DND-41 (cell line): ENCODE measurements around the gene AGAP1.

Source experiments
- ATAC-seq: fragments of 200-7000 bp; cut with Tn5 transposase; 3 replicates; pipeline ENCODE4 v1.9.1; 2021; ENCODE audit warnings: low read depth; ENCODE audit not compliant: insufficient read depth
- DNase-seq: peaks from one replicate; pipeline ENCODE4 v3.0.0-alpha.2; 2020
- H2AFZ ChIP-seq: 2 replicates; pipeline ENCODE4 v1.6.0; 2012; ENCODE audit warnings: low read depth, low read length
- H3K27ac ChIP-seq: 2 replicates; pipeline ENCODE4 v1.5.1; 2012; ENCODE audit warnings: low read length, inconsistent platforms
- H3K27me3 ChIP-seq: fragments of 200-600 bp; sonication (generic); 2 replicates; pipeline ENCODE4 v1.6.0; 2012; ENCODE audit warnings: low read length, mild to moderate bottlenecking, inconsistent platforms; ENCODE audit not compliant: insufficient read depth, poor library complexity
- H3K36me3 ChIP-seq: 2 replicates; pipeline ENCODE4 v1.5.1; 2012; ENCODE audit warnings: low read length, inconsistent platforms; ENCODE audit not compliant: insufficient read depth
- H3K4me1 ChIP-seq: 2 replicates; pipeline ENCODE4 v1.5.1; 2012; ENCODE audit warnings: mild to moderate bottlenecking, low read length; ENCODE audit not compliant: insufficient read depth
- H3K4me2 ChIP-seq: 2 replicates; pipeline ENCODE4 v1.6.0; 2012; ENCODE audit warnings: mild to moderate bottlenecking, moderate library complexity, low read length, inconsistent platforms; ENCODE audit not compliant: insufficient read depth
- H3K4me3 ChIP-seq, 2 experiments: fragments of 200-600 bp in 1 of 2; shearing (Covaris generic) in 1 of 2; 2 replicates each; pipeline ENCODE4 v1.5.1; 2012 to 2016; ENCODE audit warnings: inconsistent platforms in 2 of 2, low read length in 2 of 2, mild to moderate bottlenecking in 2 of 2, low read depth in 1 of 2, moderate library complexity in 1 of 2
- H3K79me2 ChIP-seq: 2 replicates; pipeline ENCODE4 v1.6.0; 2012; ENCODE audit warnings: low read length, inconsistent platforms; ENCODE audit not compliant: insufficient read depth
- H3K9ac ChIP-seq: 2 replicates; pipeline ENCODE4 v1.6.0; 2012; ENCODE audit warnings: low read depth, mild to moderate bottlenecking, inconsistent platforms, low read length, moderate library complexity
- H3K9me3 ChIP-seq: 2 replicates; pipeline ENCODE4 v1.5.1; 2012; ENCODE audit warnings: low read length, moderate library complexity, mild to moderate bottlenecking, inconsistent platforms; ENCODE audit not compliant: insufficient read depth, severe bottlenecking
- H4K20me1 ChIP-seq: 2 replicates; pipeline ENCODE4 v1.6.0; 2012; ENCODE audit warnings: low read length; ENCODE audit not compliant: insufficient read depth
- EZH2 ChIP-seq: IDR thresholded peaks from 3 replicates; pipeline ENCODE4 v1.6.1; 2012; ENCODE audit warnings: borderline replicate concordance, low read depth, mild to moderate bottlenecking, moderate library complexity, low read length, inconsistent platforms; ENCODE audit not compliant: severe bottlenecking
- TF ChIP-seq, protein P1 (sequence below): IDR thresholded peaks from 2 replicates; pipeline ENCODE4 v1.5.1; 2012; ENCODE audit warnings: borderline replicate concordance, low read length, moderate library complexity, mild to moderate bottlenecking; ENCODE audit not compliant: poor library complexity, severe bottlenecking; ENCODE audit errors: extremely low read depth

Gene AGAP1

DNA sequence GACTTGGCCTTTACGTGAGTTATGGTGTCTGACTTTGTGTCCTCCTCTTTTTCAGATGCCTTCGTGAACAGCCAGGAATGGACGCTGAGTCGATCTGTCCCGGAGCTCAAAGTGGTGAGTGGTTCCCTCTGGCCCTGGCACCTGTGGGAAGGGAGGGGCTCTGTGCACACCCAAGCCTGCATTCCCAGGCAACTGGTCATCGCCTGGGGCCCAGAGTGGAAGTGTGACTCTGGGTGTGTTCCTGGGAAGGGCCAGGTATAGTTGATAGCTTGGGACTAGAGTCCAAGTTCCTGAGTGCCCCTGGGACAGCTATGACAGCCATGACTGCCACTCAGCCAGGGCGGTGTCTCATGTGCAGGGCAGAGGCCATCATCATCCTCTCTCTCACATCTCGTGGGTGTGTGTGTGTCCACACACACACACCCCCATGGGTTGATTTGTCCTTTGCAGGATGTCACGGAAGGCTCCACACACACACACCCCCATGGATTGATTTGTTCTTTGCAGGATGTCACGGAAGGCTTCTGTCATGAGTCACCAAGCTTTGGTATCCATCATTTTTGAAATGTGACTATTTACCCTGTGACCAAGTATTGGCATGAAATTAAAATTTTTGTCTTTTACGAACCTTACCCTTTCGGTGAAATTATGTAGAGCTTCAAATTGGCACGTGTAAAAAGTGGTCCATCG lies 215.4 kb downstream of the AGAP1 start:
- no peak overlapping the region for H2AFZ ChIP-seq
- H3K4me2 ChIP-seq: no peak overlapping the region
- no peaks in the 10 kb centered on the region for H3K27me3 ChIP-seq
- ATAC-seq: no peak
- no peak for DNase-seq
- no peak overlapping the region for H3K4me3 ChIP-seq
- H3K27ac ChIP-seq: no peak overlapping the region
- TF ChIP-seq EZH2: no peak
- TF ChIP-seq, protein P1, sequence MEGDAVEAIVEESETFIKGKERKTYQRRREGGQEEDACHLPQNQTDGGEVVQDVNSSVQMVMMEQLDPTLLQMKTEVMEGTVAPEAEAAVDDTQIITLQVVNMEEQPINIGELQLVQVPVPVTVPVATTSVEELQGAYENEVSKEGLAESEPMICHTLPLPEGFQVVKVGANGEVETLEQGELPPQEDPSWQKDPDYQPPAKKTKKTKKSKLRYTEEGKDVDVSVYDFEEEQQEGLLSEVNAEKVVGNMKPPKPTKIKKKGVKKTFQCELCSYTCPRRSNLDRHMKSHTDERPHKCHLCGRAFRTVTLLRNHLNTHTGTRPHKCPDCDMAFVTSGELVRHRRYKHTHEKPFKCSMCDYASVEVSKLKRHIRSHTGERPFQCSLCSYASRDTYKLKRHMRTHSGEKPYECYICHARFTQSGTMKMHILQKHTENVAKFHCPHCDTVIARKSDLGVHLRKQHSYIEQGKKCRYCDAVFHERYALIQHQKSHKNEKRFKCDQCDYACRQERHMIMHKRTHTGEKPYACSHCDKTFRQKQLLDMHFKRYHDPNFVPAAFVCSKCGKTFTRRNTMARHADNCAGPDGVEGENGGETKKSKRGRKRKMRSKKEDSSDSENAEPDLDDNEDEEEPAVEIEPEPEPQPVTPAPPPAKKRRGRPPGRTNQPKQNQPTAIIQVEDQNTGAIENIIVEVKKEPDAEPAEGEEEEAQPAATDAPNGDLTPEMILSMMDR: no peak
- H3K9me3 ChIP-seq: no peaks in the 10 kb centered on the region
- peaks cover 12% of the 10 kb centered on the region; the same call in 1 of the 2 replicates for H3K36me3 ChIP-seq
- no peak overlapping the region for H3K9ac ChIP-seq
- no peaks in the 10 kb centered on the region for H3K4me1 ChIP-seq
- peaks cover 4% of the 10 kb centered on the region; the same call in 1 of the 2 replicates for H3K79me2 ChIP-seq
- peaks cover 11% of the 10 kb centered on the region; the same call in 1 of the 2 replicates for H4K20me1 ChIP-seq

DNA sequence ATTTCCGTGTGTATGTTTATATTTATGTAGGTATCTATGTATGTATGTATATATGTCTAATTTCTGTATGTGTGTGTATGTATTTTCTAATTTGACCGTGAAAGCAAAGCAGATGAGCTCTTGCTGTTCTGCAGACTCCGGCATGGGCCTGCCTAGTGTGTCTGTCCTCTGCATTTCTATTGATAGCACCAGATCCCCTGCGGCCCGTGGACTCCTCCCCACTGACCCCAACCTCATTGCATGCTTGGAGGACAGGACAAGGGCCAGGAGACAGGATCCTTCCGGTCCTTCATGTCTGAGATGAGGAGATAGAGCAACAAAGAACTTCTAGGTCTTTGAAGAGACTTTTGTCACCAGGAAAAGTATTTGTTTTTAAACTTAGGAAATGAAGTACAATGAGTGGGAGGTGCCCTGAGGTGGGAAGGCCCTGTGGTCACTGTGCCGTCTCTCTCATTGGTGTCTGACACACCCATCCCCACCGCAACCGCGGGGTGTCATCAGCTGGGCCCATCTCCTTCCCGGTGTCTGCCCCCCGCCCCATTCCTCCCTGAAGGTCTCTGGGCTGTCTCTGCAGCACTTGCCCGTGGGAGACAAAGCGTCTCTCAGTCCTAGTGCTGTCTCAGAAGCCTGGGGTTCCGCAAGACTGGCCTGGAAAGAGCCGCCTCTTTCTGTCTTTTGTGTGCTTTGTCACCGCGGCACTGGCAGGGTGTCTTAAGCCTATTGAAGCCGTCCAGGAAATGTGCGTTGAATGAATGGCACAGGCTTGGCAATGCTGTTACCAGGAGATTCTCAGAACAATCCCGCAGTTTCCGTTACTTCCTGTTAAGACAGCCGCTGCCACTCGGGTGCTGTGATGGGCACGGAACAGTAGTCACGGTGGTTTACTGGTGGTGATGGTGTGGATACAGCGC lies 216.4 kb downstream of the AGAP1 start:
- Histone ChIP-seq H3K9ac (no peak overlapping the region), H2AFZ (no peak overlapping the region), H3K4me2 (no peak overlapping the region), H3K27ac (no peak overlapping the region), H3K4me3 (no peak overlapping the region), H3K27me3 (no peaks in the 10 kb centered on the region), H3K9me3 (no peaks in the 10 kb centered on the region), H3K79me2 (peaks cover 3% of the 10 kb centered on the region; the same call in 1 of the 2 replicates), H4K20me1 (peaks cover 12% of the 10 kb centered on the region; the same call in 1 of the 2 replicates), H3K36me3 (peaks cover 12% of the 10 kb centered on the region; the same call in 1 of the 2 replicates), H3K4me1 (no peaks in the 10 kb centered on the region)
- DNase-seq (no peak), ATAC-seq (no peak)
- TF ChIP-seq, protein P1: no peak
- no peak for TF ChIP-seq EZH2

DNA sequence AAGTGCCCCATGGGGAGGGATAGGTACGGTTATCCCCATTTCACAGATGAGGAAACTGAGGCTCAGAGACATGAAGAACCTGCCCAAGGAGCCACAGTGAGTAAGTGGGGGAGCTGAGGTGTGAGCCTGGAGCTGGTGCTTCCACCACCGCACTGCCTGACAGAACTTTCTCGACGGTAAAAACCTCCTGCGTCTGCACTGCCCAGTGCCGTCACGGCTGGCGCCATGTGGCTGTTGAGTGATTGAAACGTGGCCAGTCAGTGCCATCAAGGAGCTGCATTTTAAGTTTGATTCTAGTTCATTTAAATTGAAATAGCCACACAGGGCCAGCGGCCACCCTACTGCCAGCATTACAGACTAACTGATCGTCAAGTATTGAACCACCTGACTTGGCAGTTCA lies 217.1 kb downstream of the AGAP1 start:
- no peaks in the 10 kb centered on the region for H3K9me3 ChIP-seq
- peaks cover 2% of the 10 kb centered on the region; the same call in 1 of the 2 replicates for H3K79me2 ChIP-seq
- H2AFZ ChIP-seq: no peak overlapping the region
- no peaks in the 10 kb centered on the region for H3K4me1 ChIP-seq
- peaks cover 12% of the 10 kb centered on the region; the same call in 1 of the 2 replicates for H3K36me3 ChIP-seq
- peaks cover 11% of the 10 kb centered on the region for H4K20me1 ChIP-seq
- H3K27me3 ChIP-seq: no peaks in the 10 kb centered on the region
- DNase-seq (no peak), ATAC-seq (no peak)
- H3K4me2 ChIP-seq: no peak overlapping the region
- H3K4me3 ChIP-seq: no peak overlapping the region
- H3K9ac ChIP-seq: no peak overlapping the region
- TF ChIP-seq EZH2: no peak
- TF ChIP-seq, protein P1: no peak
- H3K27ac ChIP-seq: no peak overlapping the region
